Suprapubic skin (tissue), 4 donors: ENCODE results near the gene ULK4.

ENCODE experiments used
- CTCF ChIP-seq, 2 donors: fragments of 200-600 bp in 1 of 2; fragments of 450-650 bp in 1 of 2; sonication (generic) in 1 of 2; IDR thresholded peaks; one replicate each; pipeline ENCODE4 v1.5.1; 2016 to 2019; ENCODE audit warnings: antibody characterized with exemption in 2 of 2, mild to moderate bottlenecking in 1 of 2, moderate library complexity in 1 of 2
- EP300 ChIP-seq: sonication (generic); formaldehyde crosslinking; IDR thresholded peaks from one replicate; pipeline ENCODE4 v1.6.1; 2017; ENCODE audit warnings: antibody characterized with exemption
- POLR2A ChIP-seq, 2 donors: fragments of 450-650 bp; IDR thresholded peaks; one replicate each; pipeline ENCODE4 v1.6.1; 2017; ENCODE audit warnings: antibody characterized with exemption in 2 of 2, mild to moderate bottlenecking in 2 of 2, moderate library complexity in 2 of 2
- POLR2AphosphoS5 ChIP-seq, 3 donors: sonication (generic); formaldehyde crosslinking; IDR thresholded peaks; one replicate each; pipeline ENCODE4 v1.6.1; 2017; ENCODE audit warnings: antibody characterized with exemption in 3 of 3

GRCh38 chr3:41331041-41331440 is 630.9 kb downstream of the ULK4 start:
- no peak for TF ChIP-seq POLR2A (IDR thresholded peaks at IDR 0.05)
- TF ChIP-seq CTCF (IDR thresholded peaks at IDR 0.05): no peak
- TF ChIP-seq POLR2AphosphoS5 (IDR thresholded peaks at IDR 0.05): no peak
- TF ChIP-seq EP300: no peak
